ENCODE data around the gene NSD2. TPM values are rescaled to one million over a fixed set of nuclear protein-coding genes. Genes with fewer than 3 reads are reported as not detected.
"Not testable (repeated sequence)": the region's sequence is repeated elsewhere in the genome, so short reads cannot be mapped to it uniquely, and the experiment has no call there.

Gene NSD2
- total and polyA plus RNA-seq, 2 donors (not counting 1 experiment from before 2014, with no cell fraction given), result 14.2 to 64.8 TPM

DNA sequence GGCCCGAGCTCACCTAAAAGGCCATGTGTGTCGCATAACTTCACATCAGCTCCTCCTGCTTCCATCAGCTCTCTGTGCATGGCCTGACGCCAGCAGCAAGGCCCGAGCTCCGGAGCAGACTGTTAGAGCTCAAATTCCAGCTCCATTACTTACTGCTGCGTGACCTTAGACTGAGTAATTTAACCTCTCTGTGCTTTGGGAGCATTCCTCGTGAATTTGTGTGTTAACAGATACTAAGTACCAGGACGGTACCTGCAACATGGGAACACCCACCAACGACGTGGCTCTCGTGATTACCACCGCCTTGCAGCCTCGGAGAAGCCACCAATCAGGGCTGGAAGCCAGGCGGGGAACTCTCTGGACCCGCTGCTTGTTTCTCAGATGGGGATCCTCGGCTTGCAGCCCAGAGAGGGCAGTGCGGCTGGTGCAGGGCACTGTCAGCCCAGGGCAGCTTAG, 28.2 kb upstream of the NSD2 start:
- Histone ChIP-seq H3K27me3 (replicated peaks in 1 of 4; ENCODE audit: control extremely low read depth in 1 of 4, control insufficient read depth in 3 of 4, insufficient read depth in 4 of 4, low read length in 3 of 4) (no peaks in the 10 kb centered on the region), H4K20me1 (ENCODE audit: control insufficient read depth, insufficient read depth, low read length, poor library complexity, severe bottlenecking) (peaks cover 31% of the 10 kb centered on the region), H3K27ac (ENCODE audit: low read length in 2 of 2) (no peak overlapping the region), H3K79me2 (ENCODE audit: control insufficient read depth, insufficient read depth, low read length) (peaks cover 64% of the 10 kb centered on the region), H3K4me2 (replicated peaks; ENCODE audit: low read depth, low read length, poor library complexity, severe bottlenecking) (no peak overlapping the region), H3K36me3 (replicated peaks in 1 of 2; ENCODE audit: control extremely low read depth in 1 of 2, control insufficient read depth in 1 of 2, extremely low read depth in 1 of 2, insufficient read depth in 2 of 2, low read length in 1 of 2) (peaks cover 1 to 66% of the 10 kb centered on the region in 2 experiments), H2AFZ (ENCODE audit: insufficient read depth, low read depth, low read length, poor library complexity, severe bottlenecking) (no peak overlapping the region), H3K4me3 (ENCODE audit: control extremely low read depth in 1 of 5, extremely low read depth in 1 of 5, insufficient read depth in 1 of 5, low read depth in 2 of 5, low read length in 4 of 5) (no peak overlapping the region), H3K9ac (ENCODE audit: low read length) (no peak overlapping the region), H3K4me1 (ENCODE audit: control insufficient read depth in 2 of 2, insufficient read depth in 2 of 2, low read length in 2 of 2) (no peaks in the 10 kb centered on the region), H3K9me3 (ENCODE audit: control extremely low read depth in 1 of 3, control insufficient read depth in 2 of 3, insufficient read depth in 1 of 3, low read length in 2 of 3) (no peaks in the 10 kb centered on the region)
- ChIA-PET CTCF (no interaction called here), POLR2A (no interaction called here)
- Mint-ChIP-seq H3K9me3 (ENCODE audit: insufficient read depth) (no peaks in the 10 kb centered on the region), H3K27ac (no peak overlapping the region), H3K4me1 (peaks cover 4% of the 10 kb centered on the region), H3K27me3 (no peaks in the 10 kb centered on the region), H3K4me3 (no peak overlapping the region)
- DNase-seq, result no peak
- no peak for ATAC-seq (ENCODE audit: low read depth)
- intact Hi-C loops (cut with micrococcal nuclease), result no loop called here
- TF ChIP-seq, protein P1, sequence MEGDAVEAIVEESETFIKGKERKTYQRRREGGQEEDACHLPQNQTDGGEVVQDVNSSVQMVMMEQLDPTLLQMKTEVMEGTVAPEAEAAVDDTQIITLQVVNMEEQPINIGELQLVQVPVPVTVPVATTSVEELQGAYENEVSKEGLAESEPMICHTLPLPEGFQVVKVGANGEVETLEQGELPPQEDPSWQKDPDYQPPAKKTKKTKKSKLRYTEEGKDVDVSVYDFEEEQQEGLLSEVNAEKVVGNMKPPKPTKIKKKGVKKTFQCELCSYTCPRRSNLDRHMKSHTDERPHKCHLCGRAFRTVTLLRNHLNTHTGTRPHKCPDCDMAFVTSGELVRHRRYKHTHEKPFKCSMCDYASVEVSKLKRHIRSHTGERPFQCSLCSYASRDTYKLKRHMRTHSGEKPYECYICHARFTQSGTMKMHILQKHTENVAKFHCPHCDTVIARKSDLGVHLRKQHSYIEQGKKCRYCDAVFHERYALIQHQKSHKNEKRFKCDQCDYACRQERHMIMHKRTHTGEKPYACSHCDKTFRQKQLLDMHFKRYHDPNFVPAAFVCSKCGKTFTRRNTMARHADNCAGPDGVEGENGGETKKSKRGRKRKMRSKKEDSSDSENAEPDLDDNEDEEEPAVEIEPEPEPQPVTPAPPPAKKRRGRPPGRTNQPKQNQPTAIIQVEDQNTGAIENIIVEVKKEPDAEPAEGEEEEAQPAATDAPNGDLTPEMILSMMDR (IDR thresholded peaks at IDR 0.05), result no peak
- TF ChIP-seq EZH2 (IDR thresholded peaks at IDR 0.05; ENCODE audit: borderline replicate concordance, insufficient read depth, low read depth, low read length, poor library complexity, severe bottlenecking), result no peak
- 97% methylated on average over 16 of the region's 17 CpGs for WGBS (ENCODE audit: insufficient coverage)

DNA sequence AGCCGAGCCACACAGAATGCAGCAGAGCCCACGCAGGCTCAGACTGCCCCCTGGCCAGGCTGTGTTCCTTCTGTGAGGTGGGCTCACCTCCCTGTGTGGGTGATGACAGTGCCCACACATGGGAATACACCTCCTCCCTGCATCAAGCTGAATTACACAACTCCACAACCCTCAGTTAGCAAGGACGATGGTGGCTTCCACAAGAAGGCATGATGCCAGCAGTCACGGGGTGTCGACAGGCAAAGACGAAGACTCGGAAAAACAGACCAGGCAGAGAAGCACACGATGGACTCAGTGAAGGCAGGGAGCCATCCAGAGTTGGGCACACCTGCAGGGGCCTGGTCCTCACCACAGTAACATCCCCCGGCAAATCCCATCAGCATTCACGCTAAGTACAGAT, 27.3 kb upstream of the NSD2 start:
- H3K27ac ChIP-seq (ENCODE audit: low read length in 2 of 2), result no peak overlapping the region
- ChIA-PET POLR2A (no interaction called here), CTCF (no interaction called here)
- H3K27ac Mint-ChIP-seq, result no peak overlapping the region
- 96% methylated on average over 8 of the region's 10 CpGs for WGBS (ENCODE audit: insufficient coverage)
- peaks cover 4% of the 10 kb centered on the region for H3K4me1 Mint-ChIP-seq
- no peaks in the 10 kb centered on the region for H3K27me3 Mint-ChIP-seq
- no peak overlapping the region for H3K4me2 ChIP-seq (replicated peaks; ENCODE audit: low read depth, low read length, poor library complexity, severe bottlenecking)
- peaks cover 60% of the 10 kb centered on the region for H3K79me2 ChIP-seq (ENCODE audit: control insufficient read depth, insufficient read depth, low read length)
- peaks cover 1 to 59% of the 10 kb centered on the region in 2 experiments for H3K36me3 ChIP-seq (replicated peaks in 1 of 2; ENCODE audit: control extremely low read depth in 1 of 2, control insufficient read depth in 1 of 2, extremely low read depth in 1 of 2, insufficient read depth in 2 of 2, low read length in 1 of 2)
- intact Hi-C loops (cut with micrococcal nuclease), result no loop called here
- H3K4me1 ChIP-seq (ENCODE audit: control insufficient read depth in 2 of 2, insufficient read depth in 2 of 2, low read length in 2 of 2), result no peaks in the 10 kb centered on the region
- H3K9me3 Mint-ChIP-seq (ENCODE audit: insufficient read depth), result no peaks in the 10 kb centered on the region
- H2AFZ ChIP-seq (ENCODE audit: insufficient read depth, low read depth, low read length, poor library complexity, severe bottlenecking), result no peak overlapping the region
- TF ChIP-seq EZH2 (IDR thresholded peaks at IDR 0.05; ENCODE audit: borderline replicate concordance, insufficient read depth, low read depth, low read length, poor library complexity, severe bottlenecking), result no peak
- TF ChIP-seq, protein P1 (IDR thresholded peaks at IDR 0.05), result no peak
- H3K27me3 ChIP-seq (replicated peaks in 1 of 4; ENCODE audit: control extremely low read depth in 1 of 4, control insufficient read depth in 3 of 4, insufficient read depth in 4 of 4, low read length in 3 of 4), result no peaks in the 10 kb centered on the region
- no peak overlapping the region for H3K4me3 Mint-ChIP-seq
- H3K9me3 ChIP-seq (ENCODE audit: control extremely low read depth in 1 of 3, control insufficient read depth in 2 of 3, insufficient read depth in 1 of 3, low read length in 2 of 3), result no peaks in the 10 kb centered on the region
- DNase-seq (no peak), ATAC-seq (ENCODE audit: low read depth) (no peak)
- H4K20me1 ChIP-seq (ENCODE audit: control insufficient read depth, insufficient read depth, low read length, poor library complexity, severe bottlenecking), result peaks cover 31% of the 10 kb centered on the region
- H3K9ac ChIP-seq (ENCODE audit: low read length), result no peak overlapping the region
- H3K4me3 ChIP-seq (ENCODE audit: control extremely low read depth in 1 of 5, extremely low read depth in 1 of 5, insufficient read depth in 1 of 5, low read depth in 2 of 5, low read length in 4 of 5), result no peak overlapping the region

DNA sequence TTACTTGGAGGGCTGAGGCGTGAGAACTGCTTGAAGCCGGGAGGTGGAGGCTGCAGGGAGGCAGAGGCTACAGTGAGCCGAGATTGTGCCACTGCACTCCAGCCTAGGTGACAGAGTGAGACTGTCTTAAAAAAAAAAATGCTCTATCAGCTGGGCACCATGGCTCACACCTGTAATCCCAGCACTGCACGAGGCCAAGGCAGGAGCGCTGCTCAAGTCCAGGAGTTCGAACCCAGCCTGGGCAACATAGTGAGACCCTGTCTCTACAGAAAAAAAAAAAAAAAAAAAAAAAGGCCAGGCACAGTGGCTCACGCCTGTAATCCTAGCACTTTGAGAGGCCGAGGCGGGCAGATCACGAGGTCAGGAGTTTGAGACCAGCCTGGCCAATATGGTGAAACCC, 26.6 kb upstream of the NSD2 start:
- H3K4me3 ChIP-seq (ENCODE audit: control extremely low read depth in 1 of 5, extremely low read depth in 1 of 5, insufficient read depth in 1 of 5, low read depth in 2 of 5, low read length in 4 of 5); H3K9ac ChIP-seq (ENCODE audit: low read length); H3K4me3 Mint-ChIP-seq; H3K27ac ChIP-seq (ENCODE audit: low read length in 2 of 2); POLR2A ChIA-PET; H3K4me1 ChIP-seq (ENCODE audit: control insufficient read depth in 2 of 2, insufficient read depth in 2 of 2, low read length in 2 of 2); ATAC-seq (ENCODE audit: low read depth); intact Hi-C loops (cut with micrococcal nuclease); H3K27me3 ChIP-seq (replicated peaks in 1 of 4; ENCODE audit: control extremely low read depth in 1 of 4, control insufficient read depth in 3 of 4, insufficient read depth in 4 of 4, low read length in 3 of 4); H3K9me3 ChIP-seq (ENCODE audit: control extremely low read depth in 1 of 3, control insufficient read depth in 2 of 3, insufficient read depth in 1 of 3, low read length in 2 of 3); H3K27me3 Mint-ChIP-seq; H3K4me2 ChIP-seq (replicated peaks; ENCODE audit: low read depth, low read length, poor library complexity, severe bottlenecking); H3K9me3 Mint-ChIP-seq (ENCODE audit: insufficient read depth); H2AFZ ChIP-seq (ENCODE audit: insufficient read depth, low read depth, low read length, poor library complexity, severe bottlenecking); H3K27ac Mint-ChIP-seq; DNase-seq; H3K4me1 Mint-ChIP-seq: not testable (repeated sequence)
- Histone ChIP-seq H3K79me2 (ENCODE audit: control insufficient read depth, insufficient read depth, low read length) (peaks cover 60% of the 10 kb centered on the region), H3K36me3 (replicated peaks in 1 of 2; ENCODE audit: control extremely low read depth in 1 of 2, control insufficient read depth in 1 of 2, extremely low read depth in 1 of 2, insufficient read depth in 2 of 2, low read length in 1 of 2) (peaks cover 1 to 52% of the 10 kb centered on the region in 2 experiments), H4K20me1 (ENCODE audit: control insufficient read depth, insufficient read depth, low read length, poor library complexity, severe bottlenecking) (peaks cover 31% of the 10 kb centered on the region)
- CTCF ChIA-PET, result interaction anchor here (2.2 kb wide), 1 partner anchor 54 kb away, joined by 8 read pairs; no protein-coding TSS in a partner anchor
- WGBS (ENCODE audit: insufficient coverage), result 98% methylated on average over 10 of the region's 10 CpGs
